Upper lobe of left lung (tissue), 6 donors: ENCODE results near the gene ST6GALNAC3. TPM values are rescaled to one million over a fixed set of nuclear protein-coding genes. Genes with fewer than 3 reads are reported as not detected.

Source experiments
- ATAC-seq, 2 donors: fragments of 200-7000 bp; cut with Tn5 transposase; one replicate each; pipeline ENCODE4 v1.9.1; 2022; ENCODE audit warnings: mild to moderate bottlenecking in 2 of 2, moderate library complexity in 2 of 2; ENCODE audit not compliant: low FRiP score in 2 of 2
- DNase-seq, 2 donors: peaks; one replicate each; pipeline ENCODE4 v3.0.0-alpha.2; 2019 to 2020
- H3K27ac ChIP-seq, 4 donors: fragments of 200-600 bp; sonication (generic); one replicate each; pipeline ENCODE4 v1.5.1; 2016 to 2019
- H3K27me3 ChIP-seq, 4 donors: fragments of 200-600 bp; sonication (generic); one replicate each; pipeline ENCODE4 v1.5.1; 2017 to 2019
- H3K36me3 ChIP-seq, 4 donors: fragments of 200-600 bp; sonication (generic); one replicate each; pipeline ENCODE4 v1.5.1; 2016 to 2019
- H3K4me1 ChIP-seq, 4 donors: fragments of 200-600 bp; sonication (generic); one replicate each; pipeline ENCODE4 v1.5.1; 2018 to 2019
- H3K4me3 ChIP-seq, 4 donors: fragments of 200-600 bp; sonication (generic); one replicate each; pipeline ENCODE4 v1.5.1; 2017 to 2019; ENCODE audit warnings: mild to moderate bottlenecking in 2 of 4, moderate library complexity in 1 of 4
- H3K9me3 ChIP-seq, 4 donors: fragments of 200-600 bp; sonication (generic); one replicate each; pipeline ENCODE4 v1.5.1; 2018 to 2019
- CTCF ChIP-seq, 6 experiments: fragments of 450-650 bp in 4 of 6; fragments of 200-600 bp in 2 of 6; sonication (generic) in 2 of 6; IDR thresholded peaks; one replicate each; pipeline ENCODE4 v1.5.1; 2016 to 2019; ENCODE audit warnings: antibody characterized with exemption in 6 of 6
- EP300 ChIP-seq, 4 donors: sonication (generic); formaldehyde crosslinking; IDR thresholded peaks; one replicate each; pipeline ENCODE4 v1.5.1; 2017; ENCODE audit warnings: antibody characterized with exemption in 4 of 4, control low read depth in 2 of 4
- POLR2A ChIP-seq, 4 donors: fragments of 450-650 bp; IDR thresholded peaks; one replicate each; pipeline ENCODE4 v1.5.1; 2016 to 2017; ENCODE audit warnings: antibody characterized with exemption in 4 of 4, mild to moderate bottlenecking in 2 of 4
- POLR2AphosphoS5 ChIP-seq, 2 donors: sonication (generic); formaldehyde crosslinking; IDR thresholded peaks; one replicate each; pipeline ENCODE4 v1.5.1; 2017; ENCODE audit warnings: antibody characterized with exemption in 2 of 2
- WGBS, 2 donors: methylation state at CpG; one replicate each; pipeline ENCODE4 v1.1.5; 2017 to 2018; 5-methylcytosine and 5-hydroxymethylcytosine counted together
- total RNA-seq, 6 donors: library from RNA; depleted of rRNA in 4 of 6; stranded (reverse); fragments of >200 nt in 4 of 6; gene quantifications; one replicate each; pipeline versions ENCODE4 v1.1.0 to v1.2.1, GENCODE V29; 2016 to 2021
- donor health status: DM: no; HTN: no; CAD: no; lungs with moderate emphysema.
- donor health status: DM: no; HTN: yes; CAD: no; lungs with severe emphysema.

ST6GALNAC3 gene
- total RNA-seq, 6 donors from 2014 or later = 5.8 to 13.1 (median 11.3) TPM

- H3K27ac ChIP-seq = no peak overlapping the region
- no peaks in the 10 kb centered on the region for H3K27me3 ChIP-seq
- no peak for TF ChIP-seq POLR2AphosphoS5 (IDR thresholded peaks at IDR 0.05)
- TF ChIP-seq POLR2A (IDR thresholded peaks at IDR 0.05) = no peak
- TF ChIP-seq CTCF (IDR thresholded peaks at IDR 0.05) = no peak
- no peak for TF ChIP-seq EP300 (IDR thresholded peaks at IDR 0.05)
- no peak overlapping the region for H3K4me3 ChIP-seq
- 96 to 98% methylated on average over 4 of the region's 4 CpGs for WGBS, 2 donors
- peaks cover 5 to 14% (median 6%) of the 10 kb centered on the region in 4 donors for H3K4me1 ChIP-seq
- DNase-seq = no peak
- no peaks in the 10 kb centered on the region for H3K36me3 ChIP-seq
- no peak for ATAC-seq
- no peaks in the 10 kb centered on the region for H3K9me3 ChIP-seq
Measured at GRCh38 chr1:76156987-76157386, 82.4 kb downstream of the ST6GALNAC3 start.

- Histone ChIP-seq H3K36me3 (no peaks in the 10 kb centered on the region), H3K27ac (no peak overlapping the region), H3K27me3 (no peaks in the 10 kb centered on the region), H3K4me3 (no peak overlapping the region), H3K4me1 (peaks cover 5 to 14% (median 6%) of the 10 kb centered on the region in 4 donors), H3K9me3 (no peaks in the 10 kb centered on the region)
- ATAC-seq (no peak), DNase-seq (no peak)
- 89 to 94% methylated on average over 4 of the region's 4 CpGs for WGBS, 2 donors
- TF ChIP-seq POLR2AphosphoS5 (IDR thresholded peaks at IDR 0.05) (no peak), EP300 (IDR thresholded peaks at IDR 0.05) (no peak), CTCF (IDR thresholded peaks at IDR 0.05) (no peak), POLR2A (IDR thresholded peaks at IDR 0.05) (no peak)
Measured at GRCh38 chr1:76158126-76158525, 83.6 kb downstream of the ST6GALNAC3 start.

GRCh38 chr1:76160225-76160624 is 85.7 kb downstream of the ST6GALNAC3 start:
- no peak for TF ChIP-seq POLR2A (IDR thresholded peaks at IDR 0.05)
- TF ChIP-seq CTCF (IDR thresholded peaks at IDR 0.05) = no peak
- no peak for TF ChIP-seq POLR2AphosphoS5 (IDR thresholded peaks at IDR 0.05)
- no peak for TF ChIP-seq EP300 (IDR thresholded peaks at IDR 0.05)
- ATAC-seq = no peak
- DNase-seq = no peak
- no peaks in the 10 kb centered on the region for H3K36me3 ChIP-seq
- no peak overlapping the region for H3K27ac ChIP-seq
- no peak overlapping the region for H3K4me3 ChIP-seq
- no peaks in the 10 kb centered on the region for H3K27me3 ChIP-seq
- H3K9me3 ChIP-seq = no peaks in the 10 kb centered on the region
- WGBS, 2 donors = 87 to 88% methylated on average over 4 of the region's 4 CpGs
- H3K4me1 ChIP-seq = peaks cover 0 to 6% (median under 1%) of the 10 kb centered on the region in 4 donors

GRCh38 chr1:76161451-76161850 is 86.9 kb downstream of the ST6GALNAC3 start:
- WGBS, 2 donors = 76 to 80% methylated on average over 2 of the region's 2 CpGs
- no peak overlapping the region for H3K4me3 ChIP-seq
- H3K4me1 ChIP-seq = peaks cover 0 to 6% (median 0%) of the 10 kb centered on the region in 4 donors
- H3K9me3 ChIP-seq = no peaks in the 10 kb centered on the region
- no peaks in the 10 kb centered on the region for H3K27me3 ChIP-seq
- TF ChIP-seq EP300 (IDR thresholded peaks at IDR 0.05) = no peak
- no peak for TF ChIP-seq POLR2AphosphoS5 (IDR thresholded peaks at IDR 0.05)
- TF ChIP-seq CTCF (IDR thresholded peaks at IDR 0.05) = no peak
- no peak for TF ChIP-seq POLR2A (IDR thresholded peaks at IDR 0.05)
- no peak for DNase-seq
- H3K27ac ChIP-seq = no peak overlapping the region
- no peak for ATAC-seq
- no peaks in the 10 kb centered on the region for H3K36me3 ChIP-seq

- Histone ChIP-seq H3K4me3 (no peak overlapping the region), H3K36me3 (no peaks in the 10 kb centered on the region), H3K27me3 (no peaks in the 10 kb centered on the region), H3K9me3 (no peaks in the 10 kb centered on the region), H3K27ac (no peak overlapping the region), H3K4me1 (peaks cover 0 to 6% (median 0%) of the 10 kb centered on the region in 4 donors)
- WGBS, 2 donors = 90 to 94% methylated on average over 5 of the region's 5 CpGs
- TF ChIP-seq EP300 (IDR thresholded peaks at IDR 0.05) (no peak), POLR2AphosphoS5 (IDR thresholded peaks at IDR 0.05) (no peak), CTCF (IDR thresholded peaks at IDR 0.05) (no peak), POLR2A (IDR thresholded peaks at IDR 0.05) (no peak)
- DNase-seq (no peak), ATAC-seq (no peak)
Measured at GRCh38 chr1:76162254-76162653, 87.7 kb downstream of the ST6GALNAC3 start.
